IPS-18a (cell line): ENCODE measurements around the gene C22orf39.

Source experiments
- H3K27ac ChIP-seq: one replicate; pipeline ENCODE4 v1.5.1; 2013; ENCODE audit warnings: low read length
- H3K27me3 ChIP-seq: one replicate; pipeline ENCODE4 v1.6.1; 2013; ENCODE audit warnings: mild to moderate bottlenecking, low read length; ENCODE audit not compliant: control insufficient read depth, insufficient read depth
- H3K36me3 ChIP-seq: one replicate; pipeline ENCODE4 v1.6.1; 2013; ENCODE audit warnings: low read depth, low read length; ENCODE audit not compliant: control insufficient read depth
- H3K4me1 ChIP-seq: one replicate; pipeline ENCODE4 v1.6.1; 2013; ENCODE audit warnings: low read depth, low read length; ENCODE audit not compliant: control insufficient read depth
- H3K4me3 ChIP-seq: one replicate; pipeline ENCODE4 v1.5.1; 2013; ENCODE audit warnings: low read length
- H3K9ac ChIP-seq: one replicate; pipeline ENCODE4 v1.6.1; 2013; ENCODE audit warnings: mild to moderate bottlenecking, low read length, moderate library complexity
- H3K9me3 ChIP-seq: one replicate; pipeline ENCODE4 v1.6.1; 2013; ENCODE audit warnings: low read depth, low read length; ENCODE audit not compliant: control insufficient read depth

C22orf39 gene

GRCh38 chr22:19483481-19484244 lies 36.2 kb upstream of the C22orf39 start:
- H3K9me3 ChIP-seq = no peaks in the 10 kb centered on the region
- H3K4me1 ChIP-seq = no peaks in the 10 kb centered on the region
- H3K9ac ChIP-seq = no peak overlapping the region
- no peak overlapping the region for H3K27ac ChIP-seq
- H3K4me3 ChIP-seq = no peak overlapping the region
- H3K36me3 ChIP-seq = peaks cover 49% of the 10 kb centered on the region
- H3K27me3 ChIP-seq = no peaks in the 10 kb centered on the region

GRCh38 chr22:19482297-19482696 lies 34.8 kb upstream of the C22orf39 start:
- no peaks in the 10 kb centered on the region for H3K9me3 ChIP-seq
- H3K36me3 ChIP-seq = peaks cover 42% of the 10 kb centered on the region
- H3K4me1 ChIP-seq = peaks cover 5% of the 10 kb centered on the region
- H3K27ac ChIP-seq = no peak overlapping the region
- H3K4me3 ChIP-seq = no peak overlapping the region
- H3K27me3 ChIP-seq = no peaks in the 10 kb centered on the region
- no peak overlapping the region for H3K9ac ChIP-seq

GRCh38 chr22:19480789-19481188 lies 33.3 kb upstream of the C22orf39 start:
- H3K36me3 ChIP-seq = peaks cover 37% of the 10 kb centered on the region
- no peak overlapping the region for H3K27ac ChIP-seq
- H3K4me3 ChIP-seq = peak overlapping the region; percentile 86
- no peaks in the 10 kb centered on the region for H3K9me3 ChIP-seq
- H3K4me1 ChIP-seq = peaks cover 5% of the 10 kb centered on the region
- H3K9ac ChIP-seq = peak overlapping the region; percentile 95
- no peaks in the 10 kb centered on the region for H3K27me3 ChIP-seq

- Histone ChIP-seq H3K9ac (peak overlapping the region; percentile 95), H3K27ac (no peak overlapping the region), H3K27me3 (no peaks in the 10 kb centered on the region), H3K4me1 (peaks cover 5% of the 10 kb centered on the region), H3K36me3 (peaks cover 30% of the 10 kb centered on the region), H3K4me3 (peak overlapping the region; percentile 86), H3K9me3 (no peaks in the 10 kb centered on the region)
Observed at GRCh38 chr22:19480173-19480568, 32.7 kb upstream of the C22orf39 start.

GRCh38 chr22:19479355-19480172 lies 32.1 kb upstream of the C22orf39 start, which contains the start of gene CDC45:
Gene CDC45, plus strand, starts transcription at chr22:19479920. Its CDS starts 49 bp downstream, at chr22:19479969.
- Histone ChIP-seq H3K9ac (peak within 1 kb of the TSS; percentile 95), H3K9me3 (no peaks in the 10 kb centered on the region), H3K4me1 (peaks cover 5% of the 10 kb centered on the region), H3K27me3 (no peaks in the 10 kb centered on the region), H3K27ac (peak within 1 kb of the TSS; percentile 100), H3K36me3 (peaks cover 24% of the 10 kb centered on the region), H3K4me3 (peak within 1 kb of the TSS; percentile 86)

GRCh38 chr22:19478901-19479354 lies 31.4 kb upstream of the C22orf39 start, which contains the start of gene UFD1:
Gene UFD1, minus strand, starts transcription at chr22:19479193. Its CDS starts 108 bp downstream, at chr22:19479085.
- Histone ChIP-seq H3K36me3 (peaks cover 20% of the 10 kb centered on the region), H3K9ac (peak within 1 kb of the TSS; percentile 95), H3K9me3 (no peaks in the 10 kb centered on the region), H3K27ac (peak within 1 kb of the TSS; percentile 100), H3K4me3 (peak within 1 kb of the TSS; percentile 86), H3K27me3 (no peaks in the 10 kb centered on the region), H3K4me1 (peaks cover 5% of the 10 kb centered on the region)

- H3K27ac ChIP-seq = peak overlapping the region; percentile 33
- H3K4me3 ChIP-seq = peak overlapping the region; percentile 86
- H3K27me3 ChIP-seq = no peaks in the 10 kb centered on the region
- H3K36me3 ChIP-seq = peaks cover 20% of the 10 kb centered on the region
- no peaks in the 10 kb centered on the region for H3K9me3 ChIP-seq
- H3K9ac ChIP-seq = peak overlapping the region; percentile 95
- peaks cover 5% of the 10 kb centered on the region for H3K4me1 ChIP-seq
Observed at GRCh38 chr22:19478045-19478900, 30.8 kb upstream of the C22orf39 start.

- peaks cover 21% of the 10 kb centered on the region for H3K36me3 ChIP-seq
- H3K9me3 ChIP-seq = no peaks in the 10 kb centered on the region
- peak overlapping the region; percentile 95 for H3K9ac ChIP-seq
- peak overlapping the region; percentile 86 for H3K4me3 ChIP-seq
- peaks cover 5% of the 10 kb centered on the region for H3K4me1 ChIP-seq
- no peak overlapping the region for H3K27ac ChIP-seq
- H3K27me3 ChIP-seq = no peaks in the 10 kb centered on the region
Observed at GRCh38 chr22:19477321-19478044, 30.0 kb upstream of the C22orf39 start.

GRCh38 chr22:19476023-19476422 lies 28.5 kb upstream of the C22orf39 start:
- H3K36me3 ChIP-seq = peaks cover 24% of the 10 kb centered on the region
- no peak overlapping the region for H3K27ac ChIP-seq
- no peak overlapping the region for H3K9ac ChIP-seq
- no peaks in the 10 kb centered on the region for H3K27me3 ChIP-seq
- H3K9me3 ChIP-seq = no peaks in the 10 kb centered on the region
- H3K4me1 ChIP-seq = peaks cover 5% of the 10 kb centered on the region
- no peak overlapping the region for H3K4me3 ChIP-seq

- H3K27ac ChIP-seq = no peak overlapping the region
- peaks cover 5% of the 10 kb centered on the region for H3K4me1 ChIP-seq
- no peaks in the 10 kb centered on the region for H3K9me3 ChIP-seq
- H3K27me3 ChIP-seq = no peaks in the 10 kb centered on the region
- H3K4me3 ChIP-seq = no peak overlapping the region
- H3K36me3 ChIP-seq = peaks cover 43% of the 10 kb centered on the region
- no peak overlapping the region for H3K9ac ChIP-seq
Observed at GRCh38 chr22:19473578-19473977, 26.1 kb upstream of the C22orf39 start.
